ENCODE results near the gene PCDH19.

PCDH19 gene

DNA sequence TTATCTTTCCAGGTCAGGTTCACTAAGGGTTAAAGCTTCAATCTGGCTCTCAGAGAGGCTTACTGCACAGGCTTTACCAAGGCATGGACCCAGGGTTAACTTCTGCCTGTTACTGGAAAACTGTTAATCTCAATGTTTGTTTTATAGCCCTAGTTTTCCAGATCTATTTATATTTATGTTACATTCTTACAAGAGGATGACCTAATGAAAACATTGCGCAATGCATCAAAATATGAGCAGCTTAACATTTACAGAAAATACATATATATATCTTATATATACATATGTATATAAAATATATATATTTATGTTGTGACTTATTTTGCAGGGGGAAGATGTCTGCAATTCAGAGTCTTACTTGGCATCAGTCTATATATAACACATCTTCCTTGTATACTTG lies 112.3 kb downstream of the PCDH19 start:
- DNase-seq (ENCODE audit: low read depth): no peak
- H3K4me3 ChIP-seq (replicated peaks; ENCODE audit: low read depth, low read length): no peak overlapping the region
- TF ChIP-seq, protein P1, sequence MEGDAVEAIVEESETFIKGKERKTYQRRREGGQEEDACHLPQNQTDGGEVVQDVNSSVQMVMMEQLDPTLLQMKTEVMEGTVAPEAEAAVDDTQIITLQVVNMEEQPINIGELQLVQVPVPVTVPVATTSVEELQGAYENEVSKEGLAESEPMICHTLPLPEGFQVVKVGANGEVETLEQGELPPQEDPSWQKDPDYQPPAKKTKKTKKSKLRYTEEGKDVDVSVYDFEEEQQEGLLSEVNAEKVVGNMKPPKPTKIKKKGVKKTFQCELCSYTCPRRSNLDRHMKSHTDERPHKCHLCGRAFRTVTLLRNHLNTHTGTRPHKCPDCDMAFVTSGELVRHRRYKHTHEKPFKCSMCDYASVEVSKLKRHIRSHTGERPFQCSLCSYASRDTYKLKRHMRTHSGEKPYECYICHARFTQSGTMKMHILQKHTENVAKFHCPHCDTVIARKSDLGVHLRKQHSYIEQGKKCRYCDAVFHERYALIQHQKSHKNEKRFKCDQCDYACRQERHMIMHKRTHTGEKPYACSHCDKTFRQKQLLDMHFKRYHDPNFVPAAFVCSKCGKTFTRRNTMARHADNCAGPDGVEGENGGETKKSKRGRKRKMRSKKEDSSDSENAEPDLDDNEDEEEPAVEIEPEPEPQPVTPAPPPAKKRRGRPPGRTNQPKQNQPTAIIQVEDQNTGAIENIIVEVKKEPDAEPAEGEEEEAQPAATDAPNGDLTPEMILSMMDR (IDR thresholded peaks at IDR 0.05; ENCODE audit: low read length, missing control alignments): no peak

DNA sequence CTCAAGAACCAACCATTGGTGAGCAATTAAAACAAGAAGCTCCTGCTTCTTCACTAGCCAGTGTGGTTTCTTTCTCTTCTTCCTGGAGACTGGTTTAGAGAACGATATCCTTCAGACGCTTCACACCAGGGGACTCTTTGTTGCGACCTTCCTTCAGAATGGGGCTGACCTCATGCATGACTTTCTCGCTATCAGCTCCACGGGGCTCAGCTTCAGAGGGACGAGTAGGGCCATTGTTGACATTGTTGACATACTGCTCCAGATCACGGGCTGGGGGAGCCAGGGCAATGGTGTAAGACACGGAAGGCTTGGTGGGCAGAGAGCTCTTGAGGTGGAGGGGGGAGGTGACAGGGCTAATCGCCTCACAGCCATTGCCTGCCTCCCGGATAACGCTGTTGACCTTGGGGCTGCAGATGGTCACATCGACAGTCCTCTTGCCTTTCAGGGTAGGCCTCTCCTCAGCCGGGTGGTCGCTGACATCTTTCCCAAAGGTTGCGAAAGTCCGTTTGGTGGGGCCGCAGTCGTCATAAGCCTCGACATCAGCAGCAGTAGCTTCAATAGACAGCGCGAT lies 113.8 kb downstream of the PCDH19 start:
- TF ChIP-seq, protein P1 (IDR thresholded peaks at IDR 0.05; ENCODE audit: low read length, missing control alignments): no peak
- no peak overlapping the region for H3K4me3 ChIP-seq (replicated peaks; ENCODE audit: low read depth, low read length)
- no peak for DNase-seq (ENCODE audit: low read depth)

DNA sequence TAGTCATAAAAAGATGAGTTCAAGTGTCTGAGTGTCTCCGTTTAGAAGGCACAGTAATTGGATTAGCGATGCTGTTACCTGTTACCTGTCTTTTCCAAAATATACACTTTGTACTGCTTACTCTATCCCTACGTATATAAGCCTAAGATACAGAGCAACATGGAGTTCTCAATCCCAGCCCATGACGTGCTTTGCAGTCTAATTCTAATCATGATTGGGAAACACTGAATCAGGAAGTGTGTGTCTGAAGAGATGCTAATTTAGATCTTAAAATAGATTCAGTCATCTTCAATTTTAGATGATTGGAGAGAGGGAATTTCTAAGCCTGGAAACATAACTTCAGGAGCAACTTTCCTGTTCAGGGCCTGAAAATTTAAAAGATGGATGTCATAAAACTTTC lies 115.1 kb downstream of the PCDH19 start:
- no peak overlapping the region for H3K4me3 ChIP-seq (replicated peaks; ENCODE audit: low read depth, low read length)
- DNase-seq (ENCODE audit: low read depth): no peak
- TF ChIP-seq, protein P1 (IDR thresholded peaks at IDR 0.05; ENCODE audit: low read length, missing control alignments): no peak

DNA sequence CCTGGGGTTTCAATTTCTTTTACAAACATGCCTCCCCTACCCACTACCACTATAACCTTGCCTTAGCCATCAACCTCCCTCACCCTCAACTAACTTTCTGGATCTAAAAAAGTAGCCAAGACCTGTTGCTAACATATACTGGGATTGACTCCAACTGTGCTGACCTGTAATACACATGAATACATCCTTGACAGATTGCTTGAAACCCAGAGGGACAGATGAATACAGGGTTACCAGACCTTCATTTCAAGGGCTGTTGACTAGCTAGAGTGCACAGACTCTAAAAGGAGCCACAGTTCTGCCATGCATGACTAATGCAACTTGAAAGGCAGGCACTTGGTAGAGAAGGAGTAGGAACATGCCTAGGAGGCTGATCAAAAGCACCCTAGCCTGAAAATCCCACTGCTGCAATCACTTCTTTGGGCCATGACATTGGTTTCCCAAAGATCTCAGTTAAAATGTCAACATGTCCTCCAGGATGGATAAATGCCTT lies 121.0 kb downstream of the PCDH19 start:
- TF ChIP-seq, protein P1 (IDR thresholded peaks at IDR 0.05; ENCODE audit: low read length, missing control alignments): no peak
- DNase-seq (ENCODE audit: low read depth): no peak
- H3K4me3 ChIP-seq (replicated peaks; ENCODE audit: low read depth, low read length): no peak overlapping the region

DNA sequence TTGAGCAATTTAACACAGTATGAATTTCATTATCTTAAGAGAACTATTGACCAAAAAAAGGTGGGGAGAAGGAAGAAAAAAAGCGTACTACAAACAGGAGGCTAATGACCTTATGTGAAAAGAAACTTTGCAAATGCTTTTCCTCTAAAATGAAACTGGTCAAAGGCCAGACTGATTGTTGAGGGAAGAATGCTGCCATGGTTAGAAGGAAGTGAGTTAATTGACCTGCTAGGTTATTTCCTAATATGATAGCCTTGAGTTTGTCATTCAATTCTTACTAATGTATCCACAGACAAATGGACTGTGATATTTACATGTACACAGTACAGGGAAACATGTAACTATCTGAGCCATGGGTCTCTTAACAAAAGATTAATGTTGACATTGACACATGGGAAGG lies 132.8 kb downstream of the PCDH19 start:
- H3K4me3 ChIP-seq (replicated peaks; ENCODE audit: low read depth, low read length): no peak overlapping the region
- no peak for DNase-seq (ENCODE audit: low read depth)
- TF ChIP-seq, protein P1 (IDR thresholded peaks at IDR 0.05; ENCODE audit: low read length, missing control alignments): no peak

DNA sequence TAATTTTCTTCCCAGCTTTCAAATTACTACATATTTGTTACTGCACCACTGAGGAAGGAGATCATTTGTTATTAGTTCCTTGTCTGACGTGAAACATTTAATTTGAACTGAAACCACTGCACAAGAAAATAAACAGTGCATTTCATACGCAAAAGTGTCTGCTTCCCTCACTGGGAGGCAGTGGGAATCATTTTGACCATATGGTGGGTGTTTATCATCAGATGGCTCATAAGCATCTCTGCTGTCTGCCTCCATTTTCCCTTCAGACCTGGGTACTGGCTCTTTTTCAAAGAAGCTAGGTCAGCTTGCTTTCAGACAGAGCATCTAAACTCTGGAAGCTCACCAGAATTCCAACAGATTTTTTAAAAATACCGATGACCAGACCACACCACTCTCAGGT lies 135.2 kb downstream of the PCDH19 start:
- TF ChIP-seq, protein P1 (IDR thresholded peaks at IDR 0.05; ENCODE audit: low read length, missing control alignments): no peak
- H3K4me3 ChIP-seq (replicated peaks; ENCODE audit: low read depth, low read length): no peak overlapping the region
- DNase-seq (ENCODE audit: low read depth): no peak

DNA sequence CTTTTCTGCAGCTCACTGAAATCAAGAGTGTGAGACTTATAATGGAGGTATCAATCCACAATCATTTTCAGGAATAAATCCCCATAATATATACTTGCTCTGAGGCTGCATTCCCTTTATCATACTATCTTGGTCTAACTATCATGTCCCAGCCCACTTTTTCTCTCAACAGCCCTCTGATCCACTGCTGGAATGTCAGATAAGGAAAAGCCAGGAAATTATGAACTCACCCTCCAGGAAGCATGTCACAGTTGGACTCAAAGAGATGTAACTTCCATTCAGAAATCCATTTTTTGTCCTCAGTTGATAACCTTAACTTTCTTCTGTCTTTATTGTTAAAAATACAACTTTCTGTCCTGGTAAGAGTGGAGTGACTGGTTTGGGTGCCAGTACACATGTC lies 144.9 kb downstream of the PCDH19 start:
- TF ChIP-seq, protein P1 (IDR thresholded peaks at IDR 0.05; ENCODE audit: low read length, missing control alignments): no peak
- DNase-seq (ENCODE audit: low read depth): no peak
- H3K4me3 ChIP-seq (replicated peaks; ENCODE audit: low read depth, low read length): no peak overlapping the region
